NCI-H524 treated with DMSO at 0.1 percent for 48 hours (cell line): ENCODE results near the gene OSTM1.
A peak's percentile ranks its signal among the peaks of the same experiment; 100 is the strongest.

ENCODE experiments used
- DNase-seq: peaks from one replicate; lab custom pipeline; 2025; lab: John Stamatoyannopoulos, UW

OSTM1 gene, protein sequence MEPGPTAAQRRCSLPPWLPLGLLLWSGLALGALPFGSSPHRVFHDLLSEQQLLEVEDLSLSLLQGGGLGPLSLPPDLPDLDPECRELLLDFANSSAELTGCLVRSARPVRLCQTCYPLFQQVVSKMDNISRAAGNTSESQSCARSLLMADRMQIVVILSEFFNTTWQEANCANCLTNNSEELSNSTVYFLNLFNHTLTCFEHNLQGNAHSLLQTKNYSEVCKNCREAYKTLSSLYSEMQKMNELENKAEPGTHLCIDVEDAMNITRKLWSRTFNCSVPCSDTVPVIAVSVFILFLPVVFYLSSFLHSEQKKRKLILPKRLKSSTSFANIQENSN

DNA sequence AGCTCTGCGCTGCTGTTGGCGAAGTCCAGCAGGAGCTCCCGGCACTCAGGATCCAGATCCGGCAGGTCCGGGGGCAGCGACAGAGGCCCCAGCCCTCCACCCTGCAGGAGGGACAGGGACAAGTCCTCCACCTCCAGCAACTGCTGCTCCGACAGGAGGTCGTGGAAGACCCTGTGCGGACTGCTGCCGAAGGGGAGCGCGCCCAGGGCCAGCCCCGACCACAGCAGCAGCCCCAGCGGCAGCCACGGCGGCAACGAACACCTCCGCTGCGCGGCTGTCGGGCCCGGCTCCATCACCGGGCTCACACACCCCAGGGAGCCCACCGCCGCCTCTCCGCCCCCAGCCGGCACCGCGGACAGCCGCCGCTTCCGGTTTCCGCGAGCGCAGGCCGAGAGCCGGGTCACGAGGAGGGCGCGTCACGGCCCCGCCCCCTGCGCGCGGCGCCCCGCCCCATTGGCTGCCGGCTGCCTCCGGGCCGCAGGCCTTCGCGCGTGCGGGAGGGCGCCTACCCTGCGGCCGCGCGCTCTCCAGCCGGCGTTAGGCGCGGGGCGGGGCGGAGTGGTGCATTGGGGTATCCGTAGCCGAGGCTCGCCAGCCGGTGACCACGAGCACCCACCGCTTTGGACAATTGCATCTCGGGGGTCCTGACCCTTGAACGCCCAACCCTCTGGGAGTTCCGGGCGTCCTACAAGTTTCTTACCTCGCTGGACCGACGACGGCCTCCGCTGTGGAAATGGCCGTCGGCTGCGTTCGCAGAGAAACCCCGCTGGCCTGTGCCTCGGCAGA is at the start of gene OSTM1:
TSS of gene OSTM1 (minus strand) at position 383 of the 786 bp plus-strand sequence. CDS start at position 293, 90 bp downstream.
- peak; percentile 2 for DNase-seq

DNA sequence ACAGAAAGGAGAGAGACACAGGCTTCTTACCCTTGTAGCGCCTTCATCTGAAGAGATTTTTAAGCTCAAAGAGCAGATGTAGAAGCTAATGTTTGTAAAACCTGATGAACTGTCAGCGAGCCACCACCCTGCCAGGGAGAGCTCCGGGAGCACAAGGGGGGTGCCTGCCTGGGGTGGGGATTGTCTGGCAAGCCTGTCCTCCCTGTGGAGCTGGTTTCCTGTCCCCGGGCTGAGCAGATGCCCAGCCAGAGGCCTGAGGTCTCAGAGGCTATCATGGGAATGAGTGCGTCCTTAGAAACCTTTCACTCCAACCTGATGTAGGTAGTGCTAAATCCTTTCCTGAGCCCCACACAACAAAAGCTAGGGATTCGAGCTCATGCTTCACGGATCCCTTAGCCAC is 49.4 kb upstream of the OSTM1 start:
- DNase-seq: no peak

DNA sequence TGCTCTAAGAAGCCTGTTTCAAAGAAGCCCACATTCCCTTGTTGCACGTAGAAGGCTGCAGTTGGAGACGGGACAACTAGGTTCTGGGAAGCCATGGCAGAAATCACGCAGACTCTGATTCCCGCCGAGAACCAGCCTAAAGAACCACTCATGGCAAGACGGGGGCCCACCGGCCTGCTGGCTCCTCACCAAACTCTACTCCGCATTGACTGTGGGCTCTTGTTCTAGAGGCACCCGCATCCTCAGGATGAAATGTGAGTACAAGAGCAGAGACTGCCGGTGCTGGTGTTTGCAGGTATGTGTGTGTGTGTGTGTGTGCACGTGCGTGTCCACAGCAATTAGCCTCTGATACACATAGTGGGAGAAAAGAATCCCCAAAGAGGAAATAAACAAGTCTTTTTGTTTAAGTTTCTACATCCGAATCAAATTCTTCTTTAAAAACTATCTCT is 49.0 kb upstream of the OSTM1 start:
- DNase-seq: no peak

DNA sequence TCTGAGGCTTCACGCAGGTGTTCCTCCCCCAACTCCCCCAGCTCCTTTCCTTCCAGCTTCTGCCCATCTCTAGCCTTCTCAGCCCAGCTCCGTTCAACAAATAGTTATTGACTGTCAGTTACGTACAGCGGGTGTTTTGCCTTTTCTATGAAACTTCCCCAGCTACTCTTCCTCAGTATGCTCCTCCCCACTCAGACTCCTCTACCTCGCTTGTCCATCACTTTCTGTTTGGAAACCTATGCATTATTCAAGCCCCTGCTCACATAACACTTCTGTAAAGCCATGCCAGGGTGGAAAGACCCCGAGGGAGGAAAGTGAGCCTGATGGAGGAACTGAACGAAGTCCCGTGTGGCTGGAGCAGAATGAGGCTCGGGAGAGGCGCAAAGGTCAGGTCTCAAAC is 47.1 kb upstream of the OSTM1 start:
- DNase-seq: no peak

DNA sequence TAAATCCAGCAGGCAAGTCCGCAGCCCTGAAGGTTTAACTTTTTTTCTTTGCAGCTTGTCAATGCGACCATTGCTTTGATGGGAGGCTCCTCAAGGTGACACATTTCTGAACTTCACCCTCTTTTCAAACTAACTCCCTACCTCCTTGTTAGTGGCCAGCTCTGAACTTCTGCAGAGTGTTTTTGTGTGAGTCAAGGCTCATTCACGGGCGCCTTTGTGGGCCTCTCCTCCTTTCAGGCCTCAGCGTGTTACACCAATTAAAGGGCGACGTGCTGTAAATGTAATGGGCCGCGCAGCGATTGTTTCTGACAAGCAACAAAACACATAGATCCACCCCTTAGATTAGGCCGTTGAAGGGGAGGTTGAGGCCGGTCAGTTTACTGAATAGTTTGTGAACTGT is 45.8 kb upstream of the OSTM1 start:
- DNase-seq: no peak

DNA sequence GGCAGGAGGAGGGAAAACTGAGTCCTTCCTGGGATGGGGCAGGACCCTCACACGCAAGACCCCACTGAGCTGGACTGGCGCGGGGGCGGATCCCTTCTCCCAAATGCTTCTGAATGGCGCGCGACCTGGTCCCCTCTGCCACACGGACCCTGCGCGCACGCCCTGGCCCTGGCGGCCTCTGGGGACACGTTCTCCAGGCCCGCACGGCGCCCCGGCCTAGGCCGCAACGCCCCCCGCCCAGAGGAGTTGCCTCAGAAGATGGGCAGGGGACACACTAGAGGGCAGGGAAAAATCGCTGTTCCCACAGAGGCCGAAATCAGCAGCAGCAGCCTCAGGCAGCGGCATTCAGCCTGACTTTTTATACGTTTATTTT is 45.2 kb upstream of the OSTM1 start:
- DNase-seq: no peak

DNA sequence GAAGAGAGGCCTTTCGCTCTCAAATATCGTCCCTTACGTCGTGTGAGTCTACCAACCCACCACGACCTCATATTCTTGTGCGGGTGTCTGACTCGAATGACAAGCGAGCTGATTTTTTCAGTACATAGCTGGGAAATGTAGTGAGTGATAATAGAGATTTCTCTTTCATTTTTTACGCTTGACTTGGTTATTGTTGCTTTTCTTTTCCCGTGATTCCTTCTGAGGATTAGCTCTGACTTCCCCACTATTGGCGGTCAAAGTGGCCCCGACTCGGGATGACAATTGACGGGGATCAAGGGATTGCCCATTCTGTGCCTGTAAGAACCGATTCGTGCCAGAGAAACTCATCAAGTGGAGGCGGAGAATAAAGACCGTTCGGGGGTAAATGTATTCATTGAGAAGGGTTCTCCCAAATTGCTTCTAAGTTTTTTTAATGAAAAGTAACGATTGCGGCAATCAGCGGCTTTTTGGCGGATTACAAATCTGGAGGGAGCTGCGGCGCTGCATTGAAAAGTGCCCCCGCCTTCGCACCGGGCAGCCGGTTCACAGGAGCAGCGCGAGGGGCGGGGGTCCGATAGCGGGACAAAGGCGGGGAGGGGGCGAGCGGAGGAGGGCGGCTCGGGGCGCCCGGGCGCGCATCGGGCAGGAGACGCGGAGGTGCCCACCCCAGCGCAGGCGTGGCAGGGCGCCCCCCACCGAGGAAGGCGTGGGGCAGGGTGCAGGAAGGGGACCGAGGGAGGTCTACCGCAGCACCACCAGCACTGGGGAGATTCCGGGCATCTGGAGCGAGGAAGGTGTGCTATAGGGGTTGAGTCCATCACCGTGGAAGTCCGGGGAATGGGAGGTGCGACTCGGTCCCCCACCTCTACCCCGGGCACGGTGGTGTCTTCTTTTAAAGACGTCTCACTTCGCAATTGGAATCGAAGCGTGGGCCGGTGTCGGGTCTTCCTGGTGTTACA is 44.5 kb upstream of the OSTM1 start:
- no peak for DNase-seq

DNA sequence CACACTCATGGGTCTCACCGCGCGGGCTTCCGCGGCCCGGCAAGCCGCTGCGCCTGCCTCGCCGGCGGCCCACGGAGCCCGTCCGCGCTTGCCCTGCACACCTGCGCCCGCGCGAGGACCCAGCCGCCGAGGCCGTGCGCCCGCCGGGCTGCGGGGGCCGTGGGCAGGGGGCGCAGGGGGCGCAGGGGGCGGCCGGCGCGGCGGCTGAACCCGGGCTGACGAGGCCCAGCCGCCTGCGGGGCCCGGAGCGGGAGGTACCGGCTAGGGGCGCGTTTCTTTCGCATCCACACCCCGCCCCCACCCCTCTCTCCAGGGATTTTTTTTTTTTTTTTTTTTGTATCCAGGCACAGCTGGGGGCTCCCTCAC is 43.8 kb upstream of the OSTM1 start:
- DNase-seq: no peak

DNA sequence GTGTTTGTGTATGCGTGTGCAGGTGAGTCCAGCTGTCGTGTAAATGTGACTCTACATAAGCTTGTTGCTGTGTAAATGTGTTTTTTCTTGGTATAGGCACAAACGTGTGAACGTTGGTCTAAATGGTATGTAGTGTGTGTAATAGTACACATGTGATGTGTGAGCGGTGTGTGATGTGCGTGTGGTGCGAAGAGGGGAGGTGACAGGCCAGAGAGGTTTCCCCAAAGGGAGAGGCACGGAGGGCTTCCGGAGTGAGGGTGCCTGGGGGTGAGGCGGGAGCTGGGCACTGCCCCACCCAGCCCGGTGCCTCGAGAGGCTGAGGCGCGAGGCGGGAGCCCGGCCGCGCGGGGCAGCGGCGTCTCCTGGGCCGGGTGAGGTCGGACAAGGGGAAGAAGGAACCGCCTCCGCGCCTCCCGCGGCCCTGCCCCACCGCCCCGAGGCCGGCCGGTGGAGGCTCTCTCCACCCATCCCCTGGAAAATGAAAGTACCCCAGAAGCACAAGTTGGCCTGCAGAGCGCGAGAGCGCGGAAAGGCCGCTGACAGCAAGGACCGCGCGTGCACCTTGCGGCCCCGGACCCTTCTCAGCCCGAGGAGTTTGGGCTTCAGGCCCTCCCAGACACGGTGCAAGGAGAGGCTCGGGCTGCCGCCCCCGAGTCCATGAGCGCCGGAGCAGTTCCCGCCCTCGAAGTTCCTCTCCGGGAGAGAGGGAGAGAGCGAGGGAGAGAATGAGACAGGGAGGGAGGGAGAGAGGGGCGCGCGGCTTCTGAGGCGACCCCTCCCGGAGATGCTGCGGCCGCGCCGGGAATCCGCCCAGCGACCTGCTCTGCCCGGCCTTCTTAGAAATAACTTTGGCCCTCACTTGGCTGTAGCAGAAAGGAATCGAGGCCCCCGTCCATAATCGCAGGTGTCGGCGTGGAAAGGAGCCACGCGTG is 43.2 kb upstream of the OSTM1 start:
- no peak for DNase-seq

DNA sequence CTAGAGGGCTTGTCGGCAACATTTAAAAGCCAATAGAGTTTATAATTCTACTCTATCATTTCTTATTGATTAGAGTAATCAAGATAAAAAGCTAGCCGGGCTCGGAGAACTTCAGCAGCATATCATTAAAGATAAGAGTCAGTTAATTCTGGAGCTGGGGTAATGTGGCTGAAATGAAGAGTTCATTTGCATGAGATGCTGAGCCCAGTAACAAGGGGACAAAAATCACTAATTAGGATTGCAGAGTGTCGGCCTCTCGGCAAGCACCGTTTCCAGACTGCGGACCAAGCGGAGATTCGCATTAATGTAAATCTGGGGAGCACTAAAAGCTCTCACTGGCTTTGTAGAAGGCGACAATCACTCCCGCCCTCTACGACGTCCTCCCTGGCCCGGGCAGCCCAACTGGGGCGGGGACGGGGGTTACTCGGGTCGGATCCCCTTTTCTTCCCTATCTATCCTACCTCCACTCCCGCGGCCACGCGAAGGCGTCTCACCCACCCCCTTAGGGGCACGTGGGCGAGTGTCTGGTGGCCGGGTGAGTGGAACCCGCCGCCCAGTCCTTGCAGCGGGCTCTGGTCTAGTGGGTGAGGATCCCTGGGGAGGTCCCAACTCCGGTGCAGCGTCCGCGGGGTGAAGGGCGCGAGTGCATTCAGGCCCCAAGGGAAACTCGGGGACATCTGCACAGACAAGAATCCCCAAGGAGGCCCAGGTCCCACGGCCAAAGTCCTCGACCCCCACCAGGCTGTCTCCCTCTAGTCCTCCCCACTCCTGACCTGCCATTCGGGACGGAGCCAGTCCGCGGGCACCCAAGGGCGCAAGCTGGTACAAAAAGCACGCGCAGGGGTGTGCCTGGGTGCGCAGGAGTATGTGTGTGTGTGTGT is 42.2 kb upstream of the OSTM1 start:
- DNase-seq: no peak

DNA sequence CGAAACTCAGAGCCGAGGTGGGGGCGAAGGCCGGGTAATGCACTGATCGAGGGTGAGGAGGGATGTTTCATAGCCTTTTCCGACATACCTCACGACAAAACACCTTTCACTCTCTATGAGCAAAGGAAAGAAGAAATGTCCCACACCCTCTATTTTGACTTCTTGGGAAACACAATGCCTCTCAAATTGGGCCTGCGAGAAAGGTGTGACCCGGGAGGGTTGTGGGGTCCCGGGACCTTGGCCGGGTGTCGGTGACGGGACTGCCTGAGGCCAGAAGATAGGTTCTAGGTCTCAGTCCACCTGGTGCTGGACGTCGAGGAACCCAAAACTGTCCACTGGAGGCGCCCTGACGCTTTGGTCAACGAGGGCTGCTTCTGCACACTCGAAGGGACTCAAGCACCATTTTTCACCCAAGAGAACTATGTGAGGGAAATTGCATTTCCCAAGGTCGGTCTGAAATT is 41.1 kb upstream of the OSTM1 start:
- no peak for DNase-seq

DNA sequence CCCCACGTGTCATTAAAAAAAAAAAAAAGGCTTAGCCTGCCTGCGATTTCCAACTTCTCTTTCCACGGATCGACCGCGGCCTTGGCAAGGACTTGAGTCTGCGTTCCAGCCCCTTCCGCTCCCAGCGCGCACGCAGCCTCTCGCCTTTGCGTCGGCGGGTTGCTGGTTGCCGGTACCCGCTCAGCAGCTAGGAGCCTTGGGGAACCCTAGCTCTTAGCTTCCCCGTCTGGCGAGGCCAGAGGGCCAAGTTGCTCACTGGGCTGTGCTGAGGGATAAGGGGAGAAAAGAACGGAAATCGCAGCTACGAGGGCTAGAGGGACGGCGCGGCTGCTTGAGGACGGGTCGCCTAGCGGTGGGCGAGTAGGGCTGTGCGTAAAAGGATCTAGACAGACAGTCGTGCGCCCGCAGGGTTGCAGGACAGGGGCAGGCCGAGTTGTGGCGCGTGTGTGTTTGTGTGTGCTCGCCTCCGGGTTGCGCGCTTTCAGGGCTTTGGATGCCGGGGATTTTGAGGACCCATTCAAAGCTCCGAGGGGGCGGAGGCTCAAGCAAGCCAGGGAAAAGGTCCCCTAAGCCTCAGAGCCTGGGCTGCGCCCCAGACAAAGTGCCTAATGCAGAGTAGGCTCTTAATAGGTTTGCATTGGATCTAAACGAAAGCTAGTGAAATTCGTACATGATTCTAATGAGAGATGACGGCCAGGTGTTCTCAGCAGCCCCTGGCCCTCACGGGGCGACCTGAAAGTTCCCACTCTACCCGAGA is 40.5 kb upstream of the OSTM1 start:
- DNase-seq: no peak

DNA sequence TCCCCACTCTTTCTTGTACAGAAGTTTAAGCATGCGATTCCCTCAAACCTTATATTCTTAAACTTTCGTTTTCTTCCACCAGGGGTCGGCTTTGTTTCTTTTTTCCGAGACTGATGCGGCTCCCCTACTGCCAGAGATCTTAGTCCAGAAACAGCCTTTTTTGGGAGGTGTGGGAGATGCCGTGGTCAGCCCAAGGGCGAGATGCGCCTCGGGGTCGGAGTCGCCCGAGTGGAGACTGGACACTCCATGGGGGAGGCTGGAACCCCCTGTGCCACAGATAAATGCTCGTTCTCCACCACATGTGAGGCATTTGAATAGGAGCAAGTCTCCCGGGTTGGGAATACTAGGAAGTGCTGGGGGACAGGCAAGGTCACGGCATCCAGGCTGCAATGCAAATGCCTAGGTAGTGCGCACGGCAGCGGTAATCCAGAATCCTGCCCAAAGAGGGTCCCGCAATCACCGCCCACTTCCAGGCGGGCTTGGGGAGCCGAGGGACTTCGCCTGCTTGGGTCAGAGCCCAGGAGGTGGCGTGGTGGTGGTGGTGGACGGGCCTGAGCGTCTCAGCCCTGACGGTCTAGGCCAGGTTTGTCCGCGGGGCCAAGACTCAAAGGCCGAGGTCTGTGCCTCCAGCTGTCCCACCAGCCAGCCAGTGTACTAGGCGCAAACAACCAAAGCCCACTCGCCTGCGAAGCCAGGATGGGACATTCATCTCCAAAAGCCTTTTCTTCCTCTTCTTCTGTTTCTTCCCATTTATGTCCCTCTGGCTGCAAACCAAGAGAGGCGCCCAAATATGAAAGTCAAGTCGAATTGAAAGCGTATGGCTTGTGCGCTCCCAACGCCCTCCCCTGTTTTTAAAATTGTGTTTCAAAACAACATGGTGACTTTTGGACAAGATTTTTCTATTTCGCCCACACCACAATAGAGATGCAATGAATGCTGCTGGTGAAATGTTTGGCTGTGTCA is 39.3 kb upstream of the OSTM1 start:
- no peak for DNase-seq

DNA sequence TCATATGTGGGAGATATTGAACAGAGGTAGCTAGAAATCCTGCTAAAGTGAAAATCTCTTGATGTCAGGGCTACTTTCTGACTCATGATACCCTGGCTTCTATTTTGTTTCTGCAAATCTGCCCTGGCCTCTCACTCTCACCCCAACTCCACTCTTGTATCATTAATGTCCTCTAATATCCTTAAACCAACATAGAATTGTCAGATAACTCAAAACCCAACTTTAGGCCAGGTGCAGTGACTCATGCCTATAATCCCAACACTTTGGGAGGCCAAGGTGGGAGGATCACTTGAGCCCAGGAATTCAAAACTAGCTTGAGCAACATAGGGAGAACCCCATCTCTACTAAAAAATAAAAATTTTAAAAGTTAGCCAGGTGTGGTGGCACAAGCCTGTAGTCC is 33.8 kb upstream of the OSTM1 start:
- DNase-seq: no peak

DNA sequence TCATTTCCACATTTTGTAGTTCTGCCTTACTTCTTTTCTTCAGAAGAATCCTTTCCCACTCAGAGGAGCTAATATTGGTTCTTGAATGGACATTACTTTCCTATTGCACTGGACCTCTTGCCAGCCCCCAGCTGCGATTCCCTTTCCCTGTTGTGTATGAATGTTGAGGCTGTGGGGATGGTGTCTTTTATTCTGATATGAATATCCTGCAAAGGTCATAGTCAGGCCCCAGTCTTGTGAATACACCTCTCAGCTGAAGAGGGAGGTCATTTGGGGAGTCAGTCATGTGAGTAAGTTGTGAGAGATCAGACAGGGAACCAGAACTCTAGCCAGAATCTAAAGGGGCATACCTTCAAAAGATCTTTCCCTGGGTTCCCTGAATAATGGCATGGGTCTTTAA is 32.6 kb upstream of the OSTM1 start:
- DNase-seq: no peak

DNA sequence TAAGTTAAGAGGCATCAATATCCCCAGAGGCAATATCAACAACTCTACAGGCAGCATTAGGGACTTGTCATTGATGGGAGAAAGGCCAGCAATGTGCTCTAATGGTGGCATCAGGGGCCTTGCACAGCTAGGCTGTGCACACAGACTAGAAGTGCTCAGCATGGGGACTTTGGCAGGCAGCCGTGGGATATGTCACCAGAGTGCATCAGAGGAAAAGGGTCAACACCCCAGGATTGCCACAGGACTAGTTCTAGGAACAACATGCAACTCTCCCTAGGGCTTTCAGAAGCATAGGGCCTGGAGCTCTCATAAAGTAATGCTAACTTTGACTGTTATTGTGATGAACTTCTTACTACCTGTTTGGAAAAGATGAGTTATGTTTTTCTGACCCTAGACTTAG is 32.2 kb upstream of the OSTM1 start:
- no peak for DNase-seq

DNA sequence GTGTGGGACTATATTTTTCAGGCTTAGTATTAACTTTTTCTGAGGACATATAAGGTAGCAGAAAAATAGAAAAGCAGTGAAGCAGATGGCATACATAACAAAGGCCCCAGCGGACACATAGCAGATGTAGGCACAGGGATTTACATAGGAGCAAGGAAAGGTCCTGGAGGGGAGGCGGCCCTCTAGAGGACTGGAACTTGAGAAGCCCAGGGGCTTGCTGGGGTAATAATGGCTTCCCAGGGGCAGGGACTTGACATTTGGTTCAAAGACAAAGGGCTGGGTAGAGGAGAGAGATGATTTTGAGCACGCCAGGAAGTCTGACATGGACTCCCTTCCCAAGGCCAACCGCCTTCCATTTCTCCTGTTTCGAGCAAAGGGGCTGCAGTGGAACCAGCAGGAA is 31.7 kb upstream of the OSTM1 start:
- peak; percentile 79 for DNase-seq

DNA sequence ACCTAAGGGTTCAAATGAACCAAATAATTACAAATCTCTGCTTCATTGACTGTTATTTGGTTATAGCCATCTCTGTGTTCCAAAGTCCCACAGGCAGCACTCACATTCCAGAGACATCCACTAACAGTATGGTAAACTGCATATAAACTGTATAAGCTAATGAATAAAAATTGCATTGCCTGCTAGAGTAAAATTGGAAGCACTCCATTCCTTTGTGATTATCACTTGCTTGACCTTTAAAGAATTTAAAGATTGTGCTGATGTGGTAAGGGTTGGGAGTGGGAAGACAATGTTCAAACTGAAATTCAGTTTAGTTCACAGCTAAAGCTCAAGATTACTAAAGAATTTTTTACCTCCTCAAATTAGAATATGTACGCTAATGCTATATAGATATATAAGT is 31.0 kb upstream of the OSTM1 start:
- DNase-seq: no peak
